H9 (cell line): ENCODE measurements around the gene CRABP2. TPM values are rescaled to one million over a fixed set of nuclear protein-coding genes. Genes with fewer than 3 reads are reported as not detected.

Experiments used
- DNase-seq: peaks from one replicate; pipeline ENCODE4 v3.0.0-alpha.2; 2017
- H2AFZ ChIP-seq: one replicate; pipeline ENCODE4 v1.6.1; 2013; ENCODE audit warnings: mild to moderate bottlenecking, low read length, control low read depth, moderate library complexity
- H2AK5ac ChIP-seq: 2 replicates; pipeline ENCODE4 v1.6.1; 2013; ENCODE audit warnings: low read length, control low read depth, mixed read lengths; ENCODE audit not compliant: insufficient read length
- H2BK120ac ChIP-seq: one replicate; pipeline ENCODE4 v1.6.1; 2013; ENCODE audit warnings: low read depth, mild to moderate bottlenecking, low read length, control low read depth, inconsistent platforms; ENCODE audit not compliant: poor library complexity, severe bottlenecking
- H2BK12ac ChIP-seq: 2 replicates; pipeline ENCODE4 v1.6.1; 2013; ENCODE audit warnings: low read length, control low read depth, mixed read lengths, low read depth; ENCODE audit not compliant: insufficient read length
- H2BK15ac ChIP-seq: 2 replicates; pipeline ENCODE4 v1.6.1; 2013; ENCODE audit warnings: low read depth, low read length, control low read depth
- H2BK20ac ChIP-seq: one replicate; pipeline ENCODE4 v1.6.1; 2013; ENCODE audit warnings: low read depth, mild to moderate bottlenecking, low read length, control low read depth, inconsistent platforms; ENCODE audit not compliant: poor library complexity, severe bottlenecking
- H2BK5ac ChIP-seq: 2 replicates; pipeline ENCODE4 v1.6.1; 2013; ENCODE audit warnings: low read length, control low read depth, mixed read lengths; ENCODE audit not compliant: insufficient read length
- H3K14ac ChIP-seq: 2 replicates; pipeline ENCODE4 v1.6.1; 2013; ENCODE audit warnings: low read length, control low read depth; ENCODE audit not compliant: insufficient read depth
- H3K18ac ChIP-seq: 2 replicates; pipeline ENCODE4 v1.6.1; 2013; ENCODE audit warnings: low read depth, mild to moderate bottlenecking, mixed read lengths, low read length, control low read depth; ENCODE audit not compliant: insufficient read length
- H3K23ac ChIP-seq: 2 replicates; pipeline ENCODE4 v1.6.1; 2013; ENCODE audit warnings: low read length, control low read depth, mixed read lengths, low read depth; ENCODE audit not compliant: insufficient read length
- H3K23me2 ChIP-seq: 2 replicates; pipeline ENCODE4 v1.6.1; 2013; ENCODE audit warnings: low read depth, mild to moderate bottlenecking, mixed read lengths, low read length, control low read depth; ENCODE audit not compliant: insufficient read length, poor library complexity, severe bottlenecking
- H3K27ac ChIP-seq: 2 replicates; pipeline ENCODE4 v1.5.1; 2013; ENCODE audit warnings: low read length, control low read depth, mixed read lengths, low read depth; ENCODE audit not compliant: insufficient read length
- H3K27me3 ChIP-seq: 2 replicates; pipeline ENCODE4 v1.6.1; 2013; ENCODE audit warnings: low read length, control low read depth, inconsistent platforms; ENCODE audit not compliant: insufficient read depth
- H3K4ac ChIP-seq: 2 replicates; pipeline ENCODE4 v1.6.1; 2013; ENCODE audit warnings: low read depth, mild to moderate bottlenecking, control low read depth, inconsistent platforms, low read length, moderate library complexity
- H3K4me1 ChIP-seq: 2 replicates; pipeline ENCODE4 v1.6.1; 2013; ENCODE audit warnings: low read length, control low read depth, inconsistent platforms; ENCODE audit not compliant: insufficient read depth
- H3K4me2 ChIP-seq: 2 replicates; pipeline ENCODE4 v1.6.1; 2013; ENCODE audit warnings: low read length, control low read depth, mixed read lengths; ENCODE audit not compliant: insufficient read length, insufficient read depth
- H3K56ac ChIP-seq: 2 replicates; pipeline ENCODE4 v1.6.1; 2013; ENCODE audit warnings: low read depth, mild to moderate bottlenecking, mixed read lengths, low read length, control low read depth; ENCODE audit not compliant: insufficient read length
- H3K79me1 ChIP-seq: 2 replicates; pipeline ENCODE4 v1.6.1; 2013; ENCODE audit warnings: low read depth, mild to moderate bottlenecking, moderate library complexity, low read length, control low read depth, inconsistent platforms; ENCODE audit not compliant: insufficient read depth, poor library complexity, severe bottlenecking
- H3K79me2 ChIP-seq: 2 replicates; pipeline ENCODE4 v1.6.1; 2013; ENCODE audit warnings: low read length, control low read depth, inconsistent platforms; ENCODE audit not compliant: insufficient read depth
- H3K9ac ChIP-seq: 2 replicates; pipeline ENCODE4 v1.6.1; 2013; ENCODE audit warnings: low read length, control low read depth, mixed read lengths; ENCODE audit not compliant: insufficient read length; ENCODE audit errors: extremely low read depth
- H3K9me3 ChIP-seq: one replicate; pipeline ENCODE4 v1.6.1; 2013; ENCODE audit warnings: low read depth, low read length, inconsistent platforms; ENCODE audit not compliant: control insufficient read depth
- H3T11ph ChIP-seq: one replicate; pipeline ENCODE4 v1.6.1; 2013; ENCODE audit warnings: mild to moderate bottlenecking, low read length, control low read depth, inconsistent platforms
- H4K20me1 ChIP-seq: one replicate; pipeline ENCODE4 v1.6.1; 2013; ENCODE audit not compliant: control insufficient read depth, insufficient read length, insufficient read depth
- H4K5ac ChIP-seq: 2 replicates; pipeline ENCODE4 v1.6.1; 2013; ENCODE audit warnings: low read depth, mild to moderate bottlenecking, mixed read lengths, low read length, control low read depth; ENCODE audit not compliant: insufficient read length
- H4K8ac ChIP-seq: replicated peaks from 2 replicates; pipeline ENCODE4 v1.6.1; 2013; ENCODE audit warnings: low read length, control low read depth, mixed read lengths, low read depth; ENCODE audit not compliant: insufficient read length
- H4K91ac ChIP-seq: 2 replicates; pipeline ENCODE4 v1.6.1; 2013; ENCODE audit warnings: low read depth, mild to moderate bottlenecking, moderate library complexity, mixed read lengths, low read length, control low read depth; ENCODE audit not compliant: insufficient read length
- H3K27ac Mint-ChIP-seq, 3 experiments: 2 replicates in 2 of 3; 3 replicates in 1 of 3; pipeline ENCODE4 v1.8.0; 2020 to 2021; ENCODE audit warnings: mixed read lengths in 3 of 3, mild to moderate bottlenecking in 1 of 3, moderate library complexity in 1 of 3
- H3K27me3 Mint-ChIP-seq: 2 replicates; pipeline ENCODE4 v1.8.0; 2021; ENCODE audit warnings: low read depth, mild to moderate bottlenecking, moderate library complexity, mixed read lengths
- H3K36me3 Mint-ChIP-seq, 3 experiments: 2 replicates in 2 of 3; 3 replicates in 1 of 3; pipeline ENCODE4 v1.8.0; 2020 to 2021; ENCODE audit warnings: low read depth in 3 of 3, mixed read lengths in 3 of 3; ENCODE audit not compliant: insufficient read depth in 1 of 3
- H3K4me1 Mint-ChIP-seq, 2 experiments: 2 replicates each; pipeline ENCODE4 v1.8.0; 2020; ENCODE audit warnings: mixed read lengths in 2 of 2
- H3K4me3 Mint-ChIP-seq, 2 experiments: 2 replicates in 1 of 2; 3 replicates in 1 of 2; pipeline ENCODE4 v1.8.0; 2020 to 2021; ENCODE audit warnings: mild to moderate bottlenecking in 2 of 2, mixed read lengths in 2 of 2, moderate library complexity in 1 of 2
- H3K9me3 Mint-ChIP-seq, 2 experiments: 2 replicates in 1 of 2; 3 replicates in 1 of 2; pipeline ENCODE4 v1.8.0; 2020; ENCODE audit warnings: mild to moderate bottlenecking in 2 of 2, mixed read lengths in 2 of 2, moderate library complexity in 1 of 2
- CTCF ChIP-seq: fragments of 200-600 bp; sonication (generic); conservative IDR thresholded peaks from 3 replicates; pipeline ENCODE4 v1.8.0; 2021; ENCODE audit warnings: antibody characterized with exemption, mild to moderate bottlenecking
- WGBS: extraction: QIAGEN DNeasy Blood & Tissue Kit; methylation state at CpG from one replicate; pipeline ENCODE4 v1.1.7; 2013; ENCODE audit warnings: missing lambda C conversion rate, low lambda C conversion rate, mixed read lengths; ENCODE audit not compliant: insufficient read length; ENCODE audit errors: extremely low coverage; 5-methylcytosine and 5-hydroxymethylcytosine counted together
- total RNA-seq: library from RNA; stranded (reverse); gene quantifications from 2 replicates; pipeline ENCODE4 v1.2.1, GENCODE V29; 2021

Gene CRABP2
- total RNA-seq, 1 experiment from 2014 or later: 184 TPM

GRCh38 chr1:156746728-156747631, 41.6 kb upstream of the CRABP2 start:
- Histone ChIP-seq H2BK5ac (peak overlapping the region; percentile 85), H3K9ac (peak overlapping the region; percentile 84), H3K4ac (peak overlapping the region; percentile 77; the same call in 1 of the 2 replicates), H4K5ac (peak overlapping the region; percentile 77), H3K4me2 (peak overlapping the region; percentile 53), H3T11ph (peak overlapping the region; percentile 98), H2BK12ac (peak overlapping the region; percentile 53), H3K9me3 (no peaks in the 10 kb centered on the region), H3K56ac (no peak overlapping the region), H3K79me2 (peaks cover 32% of the 10 kb centered on the region; the same call in 1 of the 2 replicates), H2AFZ (no peak overlapping the region), H2BK20ac (no peak overlapping the region), H3K23me2 (peaks cover 23% of the 10 kb centered on the region), H3K14ac (peak overlapping the region; percentile 99), H2BK15ac (no peak overlapping the region), H3K79me1 (no peaks in the 10 kb centered on the region), H4K20me1 (no peaks in the 10 kb centered on the region), H3K23ac (no peak overlapping the region), H3K27ac (peak overlapping the region; percentile 96), H2BK120ac (peak overlapping the region; percentile 97), H3K27me3 (no peaks in the 10 kb centered on the region), H3K4me1 (peaks cover 26% of the 10 kb centered on the region), H2AK5ac (peak overlapping the region; percentile 60), H4K91ac (peak overlapping the region; percentile 89), H4K8ac (no peak overlapping the region), H3K18ac (peak overlapping the region; percentile 99)
- H3K4me3 Mint-ChIP-seq: peak overlapping the region; percentile 82 to 91
- WGBS: no CpG with 5 or more reads among the region's 29 CpGs
- peak overlapping the region; percentile 99 to 100 (median 100) for H3K27ac Mint-ChIP-seq
- H3K9me3 Mint-ChIP-seq: no peaks in the 10 kb centered on the region
- no peaks in the 10 kb centered on the region for H3K27me3 Mint-ChIP-seq
- H3K36me3 Mint-ChIP-seq: peaks cover 33 to 46% (median 38%) of the 10 kb centered on the region in 3 experiments
- peak; percentile 51; the same call in 2 of the 3 replicates for TF ChIP-seq CTCF
- peak; percentile 94 for DNase-seq
- H3K4me1 Mint-ChIP-seq: peaks cover 57 to 64% of the 10 kb centered on the region in 2 experiments
